Mucosa of rectum (tissue), 2 donors: ENCODE results near the gene KPNA2.
A peak's percentile ranks its signal among the peaks of the same experiment; 100 is the strongest.
"Not testable (repeated sequence)": the region's sequence is repeated elsewhere in the genome, so short reads cannot be mapped to it uniquely, and the experiment has no call there.

Source experiments
- H3K27ac ChIP-seq, 2 donors: one replicate each; pipeline ENCODE4 v1.7.0; 2013; ENCODE audit warnings: inconsistent platforms in 2 of 2, low read depth in 2 of 2, low read length in 2 of 2
- H3K27me3 ChIP-seq, 2 donors: one replicate each; pipeline ENCODE4 v1.7.0; 2013; ENCODE audit warnings: low read length in 2 of 2; ENCODE audit not compliant: control insufficient read depth in 2 of 2, insufficient read depth in 2 of 2
- H3K36me3 ChIP-seq, 2 donors: one replicate each; pipeline ENCODE4 v1.7.0; 2013; ENCODE audit warnings: low read length in 2 of 2; ENCODE audit not compliant: control insufficient read depth in 2 of 2, insufficient read depth in 2 of 2
- H3K4me1 ChIP-seq, 2 donors: one replicate each; pipeline ENCODE4 v1.7.0; 2013; ENCODE audit warnings: low read length in 2 of 2, mild to moderate bottlenecking in 1 of 2; ENCODE audit not compliant: control insufficient read depth in 2 of 2, insufficient read depth in 2 of 2
- H3K4me3 ChIP-seq, 2 donors: one replicate each; pipeline ENCODE4 v1.7.0; 2013; ENCODE audit warnings: low read length in 2 of 2
- H3K9ac ChIP-seq, 2 donors: one replicate each; pipeline ENCODE4 v1.7.0; 2013; ENCODE audit warnings: low read length in 2 of 2, low read depth in 1 of 2, mild to moderate bottlenecking in 1 of 2
- H3K9me3 ChIP-seq, 2 donors: one replicate each; pipeline ENCODE4 v1.7.0; 2013; ENCODE audit warnings: low read length in 2 of 2; ENCODE audit not compliant: control insufficient read depth in 2 of 2
- donor health status: healthy.
- donor health status: Normal muscosa, but diverticular disease.

Gene KPNA2

GRCh38 chr17:68019675-68020408, 15.7 kb upstream of the KPNA2 start:
- H3K4me1 ChIP-seq, result peaks cover 0 to 4% of the 10 kb centered on the region in 2 donors
- H3K9ac ChIP-seq, result peak overlapping the region; percentile 70 to 86
- H3K27me3 ChIP-seq, result no peaks in the 10 kb centered on the region
- peak overlapping the region; percentile 64 to 84 for H3K27ac ChIP-seq
- no peaks in the 10 kb centered on the region for H3K9me3 ChIP-seq
- no peaks in the 10 kb centered on the region for H3K36me3 ChIP-seq
- H3K4me3 ChIP-seq, result peak overlapping the region; percentile 67 to 86

DNA sequence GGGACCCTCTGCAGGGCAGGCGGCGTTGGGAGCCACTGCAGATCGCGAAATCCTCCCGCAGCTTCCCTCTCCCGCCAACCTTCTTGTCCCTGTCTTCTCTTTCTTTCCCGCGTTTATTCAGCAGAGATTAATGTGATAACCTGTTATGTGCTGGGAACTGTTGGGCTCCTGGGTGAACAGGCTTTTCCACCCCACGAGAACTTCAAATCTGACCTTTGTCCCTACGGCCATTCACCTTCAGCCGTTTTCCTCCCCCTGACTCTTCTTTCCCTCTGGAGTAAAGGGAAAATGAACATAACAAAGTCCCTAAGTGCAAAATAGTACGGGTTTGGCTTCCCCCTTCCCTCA, 15.2 kb upstream of the KPNA2 start:
- H3K4me3 ChIP-seq, result peak overlapping the region; percentile 67 to 86
- no peaks in the 10 kb centered on the region for H3K27me3 ChIP-seq
- H3K27ac ChIP-seq, result peak overlapping the region; percentile 64 to 84
- peak overlapping the region; percentile 70 to 86 for H3K9ac ChIP-seq
- H3K4me1 ChIP-seq, result peaks cover 0 to 4% of the 10 kb centered on the region in 2 donors
- no peaks in the 10 kb centered on the region for H3K36me3 ChIP-seq
- no peaks in the 10 kb centered on the region for H3K9me3 ChIP-seq

- H3K9me3 ChIP-seq, H3K4me1 ChIP-seq, H3K36me3 ChIP-seq, H3K27me3 ChIP-seq: not testable (repeated sequence)
- peak overlapping the region; percentile 64 to 84 for H3K27ac ChIP-seq
- H3K9ac ChIP-seq, result peak overlapping the region; percentile 70 to 86
- peak overlapping the region; percentile 67 to 86 for H3K4me3 ChIP-seq
These were observed 14.7 kb upstream of the KPNA2 start for GRCh38 chr17:68020791-68021190.

DNA sequence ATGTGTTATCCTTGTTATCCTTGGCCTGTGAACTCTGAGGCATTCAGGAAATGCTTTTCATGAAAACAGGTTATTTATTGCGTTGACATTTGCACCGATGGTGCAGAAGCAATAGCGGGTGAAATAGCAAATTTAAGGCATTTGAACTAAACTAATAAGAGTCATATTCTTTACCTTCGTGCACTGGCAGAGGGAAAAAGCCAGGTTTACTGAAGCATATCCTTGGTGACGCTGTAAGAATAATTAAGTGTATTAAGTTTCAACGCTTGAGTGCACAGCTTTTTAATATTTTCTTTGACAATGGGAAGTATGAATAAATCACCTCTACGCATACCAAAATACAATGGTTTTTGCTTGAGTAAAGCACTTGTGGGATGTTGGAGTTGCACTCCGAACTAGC, 13.6 kb upstream of the KPNA2 start:
- Histone ChIP-seq H3K36me3 (no peaks in the 10 kb centered on the region), H3K4me3 (no peak overlapping the region), H3K4me1 (peaks cover 0 to 4% of the 10 kb centered on the region in 2 donors), H3K27me3 (no peaks in the 10 kb centered on the region), H3K9ac (no peak overlapping the region), H3K27ac (no peak overlapping the region), H3K9me3 (no peaks in the 10 kb centered on the region)

GRCh38 chr17:68022547-68022946, 13.0 kb upstream of the KPNA2 start:
- H3K9me3 ChIP-seq, H3K27me3 ChIP-seq, H3K27ac ChIP-seq, H3K9ac ChIP-seq, H3K4me1 ChIP-seq, H3K4me3 ChIP-seq, H3K36me3 ChIP-seq: not testable (repeated sequence)

DNA sequence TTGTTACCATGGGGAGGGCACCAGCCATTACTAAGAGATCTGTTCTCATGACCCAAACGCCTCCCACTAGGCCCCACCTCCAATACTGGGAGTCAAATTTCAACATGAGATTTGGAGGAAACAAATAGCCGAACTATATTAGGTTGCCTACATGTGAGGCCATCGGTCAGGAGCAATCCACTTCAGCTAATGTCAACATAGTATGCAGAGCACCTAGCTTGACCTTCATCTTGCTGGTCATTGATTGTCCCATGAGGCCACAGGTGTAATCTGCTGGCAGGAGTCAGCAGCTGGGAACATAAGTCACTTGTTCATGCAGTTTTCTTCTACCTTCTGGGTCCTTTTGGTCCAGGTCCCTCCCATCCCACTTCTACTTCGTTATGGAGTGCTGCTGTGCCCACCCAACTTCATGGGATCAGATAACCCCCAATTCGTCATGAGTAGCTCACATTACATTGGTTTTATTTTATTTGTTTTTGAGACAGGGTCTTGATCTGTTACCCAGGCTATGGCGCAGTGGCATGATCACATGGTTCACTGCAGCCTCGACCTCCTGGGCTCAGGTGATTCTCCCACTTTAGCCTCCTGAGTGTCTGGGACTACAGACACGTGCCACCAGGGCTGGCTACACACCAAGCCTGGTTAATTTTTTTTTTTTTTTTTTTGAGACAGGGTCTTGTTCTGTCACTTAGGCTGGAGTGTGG, 5.9 kb upstream of the KPNA2 start:
- H3K27ac ChIP-seq, result no peak overlapping the region
- H3K4me1 ChIP-seq, result no peaks in the 10 kb centered on the region
- no peaks in the 10 kb centered on the region for H3K36me3 ChIP-seq
- H3K4me3 ChIP-seq, result no peak overlapping the region
- H3K9ac ChIP-seq, result no peak overlapping the region
- H3K9me3 ChIP-seq, result no peaks in the 10 kb centered on the region
- H3K27me3 ChIP-seq, result no peaks in the 10 kb centered on the region

DNA sequence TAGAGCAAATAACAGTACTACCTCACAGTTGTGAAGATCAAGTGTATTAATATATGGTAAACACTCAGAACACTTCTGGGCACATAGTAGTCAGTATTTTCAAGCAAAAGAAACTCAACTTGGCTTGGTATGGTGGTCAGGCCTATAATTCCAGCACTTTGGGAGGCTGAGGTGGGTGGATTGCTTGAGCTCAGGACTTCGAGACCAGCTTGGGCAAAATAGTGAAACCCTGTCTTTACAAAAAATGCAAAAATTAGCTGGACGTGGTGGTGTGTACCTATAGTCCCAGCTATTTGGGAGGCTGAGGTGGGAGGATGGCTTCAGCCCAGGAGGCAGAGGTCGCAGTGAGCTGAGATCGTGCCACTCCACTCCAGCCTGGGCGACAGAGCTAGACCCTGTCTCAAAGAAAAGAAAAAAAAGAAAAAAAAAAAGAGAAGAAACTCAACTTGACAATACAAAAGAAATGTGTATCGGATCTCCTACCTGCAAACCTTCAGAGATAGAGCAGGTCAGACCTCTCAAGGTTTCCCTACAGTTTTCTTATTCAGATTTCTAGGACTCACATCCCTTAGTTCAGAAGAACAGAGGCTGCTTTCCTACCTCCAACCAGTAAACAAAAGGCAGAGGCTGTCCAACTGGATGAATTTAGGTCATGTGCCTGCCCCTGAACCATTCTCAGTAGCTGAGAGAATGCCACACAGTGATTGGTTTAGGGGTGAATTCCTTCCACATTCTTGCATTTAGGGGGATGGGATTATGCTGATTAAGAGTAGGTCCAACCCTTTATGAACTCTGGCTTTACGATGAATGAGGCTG, 1.7 kb upstream of the KPNA2 start:
- no peak overlapping the region for H3K27ac ChIP-seq

DNA sequence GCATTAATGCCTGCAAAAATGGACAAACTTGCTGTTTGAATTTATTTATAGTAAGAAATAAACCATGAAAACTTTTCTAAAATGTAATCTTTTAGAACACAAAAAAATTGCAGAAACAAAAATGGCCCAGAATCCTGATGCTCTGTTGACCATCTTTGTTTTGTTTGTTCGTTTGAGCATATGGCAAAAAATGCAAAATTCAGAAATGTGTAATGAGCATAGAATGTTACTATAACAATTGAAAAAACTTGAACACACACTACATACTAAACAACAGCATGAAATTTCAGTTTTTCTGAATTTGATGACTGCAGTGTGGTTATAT, 1.1 kb upstream of the KPNA2 start:
- H3K36me3 ChIP-seq, result peaks cover 3% of the 10 kb centered on the region in 2 donors
- H3K9me3 ChIP-seq, result no peaks in the 10 kb centered on the region
- peak overlapping the region in 1 of 2 donors; percentile 59 for H3K4me3 ChIP-seq
- no peaks in the 10 kb centered on the region for H3K27me3 ChIP-seq
- peaks cover 4 to 5% of the 10 kb centered on the region in 2 donors for H3K4me1 ChIP-seq
- no peak overlapping the region for H3K9ac ChIP-seq
- H3K27ac ChIP-seq, result no peak overlapping the region

More for the DNA sequence above, 1.7 kb upstream of the KPNA2 start:
- no peak overlapping the region for H3K9ac ChIP-seq
- no peaks in the 10 kb centered on the region for H3K27me3 ChIP-seq
- H3K9me3 ChIP-seq, result no peaks in the 10 kb centered on the region
- H3K4me1 ChIP-seq, result peaks cover 4 to 5% of the 10 kb centered on the region in 2 donors
- peaks cover 3% of the 10 kb centered on the region in 2 donors for H3K36me3 ChIP-seq
- H3K4me3 ChIP-seq, result no peak overlapping the region

DNA sequence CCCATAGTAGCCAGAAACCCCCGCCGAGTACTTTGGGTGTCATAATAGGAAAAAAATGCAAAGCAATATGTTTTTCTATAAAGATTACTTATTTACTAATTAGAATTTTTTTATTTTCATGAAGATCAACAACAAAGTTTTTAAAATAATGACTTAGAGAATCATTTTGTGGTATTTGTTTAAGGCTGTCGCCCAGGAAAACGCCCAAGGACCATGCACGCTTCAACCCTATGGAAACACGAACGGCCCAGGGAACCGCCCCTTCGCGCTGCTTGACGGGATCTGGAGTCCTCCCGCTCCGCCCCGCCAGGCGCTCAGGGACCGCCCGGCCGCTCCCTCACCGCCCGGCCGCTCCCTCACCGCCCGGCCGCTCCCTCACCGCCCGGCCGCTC, 408 bp upstream of the KPNA2 start:
- Histone ChIP-seq H3K9ac (no peak overlapping the region), H3K36me3 (peaks cover 3 to 5% of the 10 kb centered on the region in 2 donors), H3K27me3 (no peaks in the 10 kb centered on the region), H3K4me3 (peak overlapping the region; percentile 40 to 59), H3K9me3 (no peaks in the 10 kb centered on the region), H3K4me1 (peaks cover 4 to 5% of the 10 kb centered on the region in 2 donors), H3K27ac (no peak overlapping the region)
